HepG2 (cell line): ENCODE data around the gene MAGI1. TPM values are rescaled to one million over a fixed set of nuclear protein-coding genes. Genes with fewer than 3 reads are reported as not detected.

Experiments
- AGO2 ChIP-seq: fragments of 200-400 bp; formaldehyde crosslinking; optimal IDR thresholded peaks from 2 replicates; pipeline ENCODE3; 2017; ENCODE audit warnings: mild to moderate bottlenecking, low read depth, low read length, moderate library complexity
- ELF4 ChIP-seq: sonication (generic); formaldehyde crosslinking; IDR thresholded peaks from 2 replicates; pipeline ENCODE4 v1.5.0; 2020; ENCODE audit warnings: missing genetic modification reagents, mild to moderate bottlenecking, moderate library complexity, borderline replicate concordance
- FOXC1 ChIP-seq: sonication (generic); formaldehyde crosslinking; IDR thresholded peaks from 2 replicates; pipeline ENCODE4 v1.8.0; 2022; ENCODE audit warnings: mild to moderate bottlenecking, missing genetic modification reagents, borderline replicate concordance
- NFKB2 ChIP-seq: sonication (generic); formaldehyde crosslinking; IDR thresholded peaks from 2 replicates; pipeline ENCODE4 v1.4.0; 2020; ENCODE audit warnings: missing genetic modification reagents, borderline replicate concordance
- RFX1 ChIP-seq: fragments of 450-650 bp; IDR thresholded peaks from 2 replicates; pipeline ENCODE4 v1.6.1; 2017
- STAG1 ChIP-seq: sonication (generic); formaldehyde crosslinking; IDR thresholded peaks from 2 replicates; pipeline ENCODE4 v1.4.0; 2020; ENCODE audit warnings: missing genetic modification reagents
- ZNF256 ChIP-seq: sonication (generic); formaldehyde crosslinking; conservative IDR thresholded peaks from 2 replicates; pipeline ENCODE4 v1.4.0; 2020; ENCODE audit warnings: missing genetic modification reagents
- ZNF432 ChIP-seq: sonication (generic); formaldehyde crosslinking; IDR thresholded peaks from 2 replicates; pipeline ENCODE4 v1.5.0; 2020; ENCODE audit warnings: missing genetic modification reagents, mild to moderate bottlenecking, borderline replicate concordance
- ZNF772 ChIP-seq: sonication (generic); formaldehyde crosslinking; IDR thresholded peaks from 2 replicates; pipeline ENCODE4 v1.5.0; 2020; ENCODE audit warnings: mild to moderate bottlenecking, missing genetic modification reagents
- polyA plus RNA-seq, 8 experiments: library from polyadenylated mRNA; depleted of rRNA in 3 of 8; stranded (reverse) in 7 of 8; unstranded in 1 of 8; fragments of >200 nt; fragmentation: Illumina TruSeq in 4 of 8; extraction: Trizol in 4 of 8; gene quantifications; 2 replicates each; pipeline versions ENCODE4 v1.2.1 to v1.2.3, GENCODE V29; 2011 to 2016; ENCODE audit warnings: low read depth in 4 of 8, missing spikeins in 1 of 8, mixed read lengths in 1 of 8; ENCODE audit not compliant: insufficient read depth in 1 of 8
- total RNA-seq, 5 experiments: library from RNA; depleted of rRNA; stranded (reverse); fragments of >200 nt; fragmentation: Illumina TruSeq; extraction: Trizol; gene quantifications; 2 replicates each; pipeline ENCODE4 v1.2.3, GENCODE V29; 2016; ENCODE audit warnings: low read depth in 1 of 5
- TF ChIP-seq, protein P1 (sequence below): sonication (generic); formaldehyde crosslinking; IDR thresholded peaks from 2 replicates; pipeline ENCODE4 v1.9.0; 2021; ENCODE audit warnings: missing genetic modification reagents, mild to moderate bottlenecking, borderline replicate concordance
- TF ChIP-seq, protein P2 (sequence below): sonication (generic); formaldehyde crosslinking; IDR thresholded peaks from 2 replicates; pipeline ENCODE4 v1.4.0; 2020; ENCODE audit warnings: mild to moderate bottlenecking, low read depth, missing genetic modification reagents
- TF ChIP-seq, protein P3 (sequence below): sonication (generic); formaldehyde crosslinking; IDR thresholded peaks from 2 replicates; pipeline ENCODE4 v1.5.0; 2020; ENCODE audit warnings: mild to moderate bottlenecking, missing genetic modification reagents
- TF ChIP-seq, protein P4 (sequence below): sonication (generic); formaldehyde crosslinking; IDR thresholded peaks from 2 replicates; pipeline ENCODE4 v1.4.0; 2020; ENCODE audit warnings: missing genetic modification reagents, low read depth, mild to moderate bottlenecking, borderline replicate concordance
- TF ChIP-seq, protein P5 (sequence below): sonication (generic); formaldehyde crosslinking; IDR thresholded peaks from 2 replicates; pipeline ENCODE4 v1.5.1; 2020; ENCODE audit warnings: mild to moderate bottlenecking, missing genetic modification reagents, moderate library complexity

MAGI1 gene
- total and polyA plus RNA-seq, 2 of the 13 experiments (the other 11 are each of a cell fraction or from before 2014, with no cell fraction given), result 22.2 to 26.0 TPM

DNA sequence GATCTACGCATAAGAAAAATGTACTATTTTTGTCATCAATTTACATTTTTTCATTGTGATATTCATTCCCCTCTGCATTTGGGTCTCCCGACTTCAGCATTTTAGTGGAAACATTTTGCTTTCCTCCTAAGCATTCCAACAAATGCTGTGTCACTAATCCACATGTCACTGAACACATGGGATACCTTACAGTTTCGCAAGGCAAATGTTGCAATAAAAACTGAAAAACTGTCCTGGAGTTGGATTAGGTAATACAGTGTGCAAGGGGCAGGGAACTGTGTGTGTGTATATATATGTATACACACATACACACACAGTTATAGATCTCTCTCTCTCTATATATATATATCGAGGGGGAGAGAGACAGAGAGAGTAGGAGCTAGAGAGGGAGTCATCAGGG, 632.2 kb downstream of the MAGI1 start (continued):
- TF ChIP-seq ZNF432 (CRISPR knock-in tag), result no peak
- no peak for TF ChIP-seq STAG1 (CRISPR knock-in tag)
- no peak for TF ChIP-seq NFKB2 (CRISPR knock-in tag)
- no peak for TF ChIP-seq FOXC1 (CRISPR knock-in tag)
- TF ChIP-seq ZNF772 (CRISPR knock-in tag), result no peak
- TF ChIP-seq, protein P1, sequence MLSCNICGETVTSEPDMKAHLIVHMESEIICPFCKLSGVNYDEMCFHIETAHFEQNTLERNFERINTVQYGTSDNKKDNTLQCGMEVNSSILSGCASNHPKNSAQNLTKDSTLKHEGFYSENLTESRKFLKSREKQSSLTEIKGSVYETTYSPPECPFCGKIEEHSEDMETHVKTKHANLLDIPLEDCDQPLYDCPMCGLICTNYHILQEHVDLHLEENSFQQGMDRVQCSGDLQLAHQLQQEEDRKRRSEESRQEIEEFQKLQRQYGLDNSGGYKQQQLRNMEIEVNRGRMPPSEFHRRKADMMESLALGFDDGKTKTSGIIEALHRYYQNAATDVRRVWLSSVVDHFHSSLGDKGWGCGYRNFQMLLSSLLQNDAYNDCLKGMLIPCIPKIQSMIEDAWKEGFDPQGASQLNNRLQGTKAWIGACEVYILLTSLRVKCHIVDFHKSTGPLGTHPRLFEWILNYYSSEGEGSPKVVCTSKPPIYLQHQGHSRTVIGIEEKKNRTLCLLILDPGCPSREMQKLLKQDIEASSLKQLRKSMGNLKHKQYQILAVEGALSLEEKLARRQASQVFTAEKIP (CRISPR knock-in tag), result no peak
- TF ChIP-seq ELF4, result no peak
- TF ChIP-seq ZNF256 (CRISPR knock-in tag), result no peak
- TF ChIP-seq, protein P2, sequence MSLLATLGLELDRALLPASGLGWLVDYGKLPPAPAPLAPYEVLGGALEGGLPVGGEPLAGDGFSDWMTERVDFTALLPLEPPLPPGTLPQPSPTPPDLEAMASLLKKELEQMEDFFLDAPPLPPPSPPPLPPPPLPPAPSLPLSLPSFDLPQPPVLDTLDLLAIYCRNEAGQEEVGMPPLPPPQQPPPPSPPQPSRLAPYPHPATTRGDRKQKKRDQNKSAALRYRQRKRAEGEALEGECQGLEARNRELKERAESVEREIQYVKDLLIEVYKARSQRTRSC, result no peak
- TF ChIP-seq RFX1, result no peak
- TF ChIP-seq AGO2, result no peak
- TF ChIP-seq, protein P3, sequence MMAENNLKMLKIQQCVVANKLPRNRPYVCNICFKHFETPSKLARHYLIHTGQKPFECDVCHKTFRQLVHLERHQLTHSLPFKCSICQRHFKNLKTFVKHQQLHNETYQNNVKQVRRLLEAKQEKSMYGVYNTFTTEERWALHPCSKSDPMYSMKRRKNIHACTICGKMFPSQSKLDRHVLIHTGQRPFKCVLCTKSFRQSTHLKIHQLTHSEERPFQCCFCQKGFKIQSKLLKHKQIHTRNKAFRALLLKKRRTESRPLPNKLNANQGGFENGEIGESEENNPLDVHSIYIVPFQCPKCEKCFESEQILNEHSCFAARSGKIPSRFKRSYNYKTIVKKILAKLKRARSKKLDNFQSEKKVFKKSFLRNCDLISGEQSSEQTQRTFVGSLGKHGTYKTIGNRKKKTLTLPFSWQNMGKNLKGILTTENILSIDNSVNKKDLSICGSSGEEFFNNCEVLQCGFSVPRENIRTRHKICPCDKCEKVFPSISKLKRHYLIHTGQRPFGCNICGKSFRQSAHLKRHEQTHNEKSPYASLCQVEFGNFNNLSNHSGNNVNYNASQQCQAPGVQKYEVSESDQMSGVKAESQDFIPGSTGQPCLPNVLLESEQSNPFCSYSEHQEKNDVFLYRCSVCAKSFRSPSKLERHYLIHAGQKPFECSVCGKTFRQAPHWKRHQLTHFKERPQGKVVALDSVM (CRISPR knock-in tag), result no peak
- TF ChIP-seq, protein P4, sequence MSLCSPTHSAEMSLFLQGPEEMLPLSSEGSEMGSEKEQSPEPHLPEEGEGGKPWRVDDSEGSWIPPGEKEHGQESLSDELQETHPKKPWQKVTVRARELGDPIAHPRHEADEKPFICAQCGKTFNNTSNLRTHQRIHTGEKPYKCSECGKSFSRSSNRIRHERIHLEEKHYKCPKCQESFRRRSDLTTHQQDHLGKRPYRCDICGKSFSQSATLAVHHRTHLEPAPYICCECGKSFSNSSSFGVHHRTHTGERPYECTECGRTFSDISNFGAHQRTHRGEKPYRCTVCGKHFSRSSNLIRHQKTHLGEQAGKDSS (CRISPR knock-in tag), result no peak
- TF ChIP-seq, protein P5, sequence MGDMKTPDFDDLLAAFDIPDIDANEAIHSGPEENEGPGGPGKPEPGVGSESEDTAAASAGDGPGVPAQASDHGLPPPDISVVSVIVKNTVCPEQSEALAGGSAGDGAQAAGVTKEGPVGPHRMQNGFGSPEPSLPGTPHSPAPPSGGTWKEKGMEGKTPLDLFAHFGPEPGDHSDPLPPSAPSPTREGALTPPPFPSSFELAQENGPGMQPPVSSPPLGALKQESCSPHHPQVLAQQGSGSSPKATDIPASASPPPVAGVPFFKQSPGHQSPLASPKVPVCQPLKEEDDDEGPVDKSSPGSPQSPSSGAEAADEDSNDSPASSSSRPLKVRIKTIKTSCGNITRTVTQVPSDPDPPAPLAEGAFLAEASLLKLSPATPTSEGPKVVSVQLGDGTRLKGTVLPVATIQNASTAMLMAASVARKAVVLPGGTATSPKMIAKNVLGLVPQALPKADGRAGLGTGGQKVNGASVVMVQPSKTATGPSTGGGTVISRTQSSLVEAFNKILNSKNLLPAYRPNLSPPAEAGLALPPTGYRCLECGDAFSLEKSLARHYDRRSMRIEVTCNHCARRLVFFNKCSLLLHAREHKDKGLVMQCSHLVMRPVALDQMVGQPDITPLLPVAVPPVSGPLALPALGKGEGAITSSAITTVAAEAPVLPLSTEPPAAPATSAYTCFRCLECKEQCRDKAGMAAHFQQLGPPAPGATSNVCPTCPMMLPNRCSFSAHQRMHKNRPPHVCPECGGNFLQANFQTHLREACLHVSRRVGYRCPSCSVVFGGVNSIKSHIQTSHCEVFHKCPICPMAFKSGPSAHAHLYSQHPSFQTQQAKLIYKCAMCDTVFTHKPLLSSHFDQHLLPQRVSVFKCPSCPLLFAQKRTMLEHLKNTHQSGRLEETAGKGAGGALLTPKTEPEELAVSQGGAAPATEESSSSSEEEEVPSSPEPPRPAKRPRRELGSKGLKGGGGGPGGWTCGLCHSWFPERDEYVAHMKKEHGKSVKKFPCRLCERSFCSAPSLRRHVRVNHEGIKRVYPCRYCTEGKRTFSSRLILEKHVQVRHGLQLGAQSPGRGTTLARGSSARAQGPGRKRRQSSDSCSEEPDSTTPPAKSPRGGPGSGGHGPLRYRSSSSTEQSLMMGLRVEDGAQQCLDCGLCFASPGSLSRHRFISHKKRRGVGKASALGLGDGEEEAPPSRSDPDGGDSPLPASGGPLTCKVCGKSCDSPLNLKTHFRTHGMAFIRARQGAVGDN, result no peak
